OCI-LY1 (cell line): Measurements from ENCODE around the gene CIBAR2.

Experiments
- H2AFZ ChIP-seq: fragments of 200-600 bp; sonication (generic), shearing (Covaris generic); 2 replicates; pipeline ENCODE4 v1.6.0; 2014; ENCODE audit warnings: antibody characterized with exemption, mild to moderate bottlenecking, low read length
- H3F3A ChIP-seq: fragments of 200-600 bp; sonication (generic), shearing (Covaris generic); 2 replicates; pipeline ENCODE4 v1.6.0; 2014; ENCODE audit warnings: mild to moderate bottlenecking, antibody characterized with exemption, low read length, moderate library complexity; ENCODE audit not compliant: insufficient read depth
- H3K27ac ChIP-seq: fragments of 200-600 bp; sonication (generic); 2 replicates; pipeline ENCODE4 v1.5.1; 2014; ENCODE audit warnings: low read length, mixed run types, mild to moderate bottlenecking, low read depth; ENCODE audit not compliant: poor library complexity, severe bottlenecking
- H3K27me3 ChIP-seq: fragments of 200-600 bp; sonication (generic); 2 replicates; pipeline ENCODE4 v1.6.0; 2014; ENCODE audit warnings: antibody characterized with exemption, mild to moderate bottlenecking, low read length, moderate library complexity; ENCODE audit not compliant: insufficient read depth
- H3K36me3 ChIP-seq: fragments of 200-600 bp; sonication (generic); 2 replicates; pipeline ENCODE4 v1.6.1; 2014; ENCODE audit warnings: mild to moderate bottlenecking, antibody characterized with exemption, low read length, moderate library complexity, mixed read lengths; ENCODE audit not compliant: insufficient read depth
- H3K4me1 ChIP-seq: fragments of 200-600 bp; sonication (generic); 2 replicates; pipeline ENCODE4 v1.5.1; 2014; ENCODE audit warnings: mild to moderate bottlenecking, low read length, moderate library complexity; ENCODE audit not compliant: insufficient read depth, severe bottlenecking
- H3K4me2 ChIP-seq: fragments of 200-600 bp; sonication (generic), shearing (Covaris generic); 2 replicates; pipeline ENCODE4 v1.6.1; 2014; ENCODE audit warnings: low read length
- H3K4me3 ChIP-seq: fragments of 200-600 bp; sonication (generic); 2 replicates; pipeline ENCODE4 v1.5.1; 2014; ENCODE audit warnings: low read length, low read depth, mild to moderate bottlenecking, mixed read lengths; ENCODE audit not compliant: poor library complexity, severe bottlenecking
- H3K79me2 ChIP-seq: fragments of 200-600 bp; shearing (Covaris generic); 2 replicates; pipeline ENCODE4 v1.6.1; 2016; ENCODE audit warnings: mixed run types, low read length, mixed read lengths; ENCODE audit not compliant: insufficient read depth
- H3K9ac ChIP-seq: fragments of 200-600 bp; sonication (generic), shearing (Covaris generic); 2 replicates; pipeline ENCODE4 v1.6.1; 2014; ENCODE audit warnings: mild to moderate bottlenecking, low read length, mixed read lengths
- H3K9me2 ChIP-seq: fragments of 200-600 bp; sonication (generic), shearing (Covaris generic); 2 replicates; pipeline ENCODE4 v1.6.1; 2014; ENCODE audit warnings: low read depth, mild to moderate bottlenecking, low read length, mixed read lengths
- H3K9me3 ChIP-seq: fragments of 200-600 bp; shearing (Covaris generic); 2 replicates; pipeline ENCODE4 v1.6.1; 2014; ENCODE audit warnings: low read length, mixed read lengths
- H4K20me1 ChIP-seq: fragments of 200-600 bp; sonication (generic), shearing (Covaris generic); 2 replicates; pipeline ENCODE4 v1.6.0; 2016; ENCODE audit warnings: mild to moderate bottlenecking, low read length; ENCODE audit not compliant: insufficient read depth
- EZH2 ChIP-seq: fragments of 200-600 bp; sonication (generic), shearing (Covaris generic); IDR thresholded peaks from 2 replicates; pipeline ENCODE4 v1.8.0; 2017; ENCODE audit warnings: borderline replicate concordance, mixed run types, mild to moderate bottlenecking, antibody characterized with exemption, low read length, moderate library complexity, mixed read lengths
- TF ChIP-seq, protein P1 (sequence below): fragments of 200-600 bp; sonication (generic), shearing (Covaris generic); IDR thresholded peaks from 2 replicates; pipeline ENCODE4 v1.5.1; 2017; ENCODE audit warnings: mild to moderate bottlenecking, antibody characterized with exemption, low read length, moderate library complexity, mixed read lengths

The CIBAR2 gene

DNA sequence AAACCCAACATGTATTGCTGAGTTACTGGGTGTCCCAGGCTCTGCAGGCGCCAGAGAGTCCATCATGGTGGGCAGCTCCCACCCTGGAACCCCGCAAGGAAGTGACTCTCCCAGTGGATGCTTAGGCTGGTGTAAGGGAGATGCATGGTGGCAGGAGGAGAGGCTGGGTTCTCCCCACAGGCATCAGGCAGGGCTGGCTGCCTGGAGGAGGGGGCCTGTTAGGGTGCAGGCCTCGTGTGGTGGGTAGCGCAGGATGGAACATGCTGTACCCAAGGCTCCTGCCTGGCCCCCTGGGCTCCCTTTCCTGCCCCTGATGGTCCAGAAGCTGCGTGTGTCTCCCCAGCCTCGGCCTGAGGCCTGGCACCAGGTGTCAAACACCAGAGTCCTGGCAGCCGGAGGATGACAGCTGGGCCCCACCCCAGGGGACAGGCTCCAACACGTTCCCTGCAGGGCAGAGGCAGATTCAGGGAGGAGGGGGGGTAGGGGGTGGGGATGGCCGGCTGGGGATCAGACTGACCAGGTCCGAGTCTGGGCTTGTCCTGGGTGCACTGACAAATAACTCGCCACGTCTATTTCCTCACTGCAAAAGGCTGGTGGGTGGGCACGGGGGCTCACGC lies 40.2 kb upstream of the CIBAR2 start:
- Histone ChIP-seq H3K9ac (no peak overlapping the region), H2AFZ (no peak overlapping the region), H3K36me3 (no peaks in the 10 kb centered on the region), H3K4me3 (no peak overlapping the region), H3K4me1 (no peaks in the 10 kb centered on the region), H3F3A (no peaks in the 10 kb centered on the region), H3K9me2 (no peaks in the 10 kb centered on the region), H3K4me2 (no peak overlapping the region), H3K27me3 (no peaks in the 10 kb centered on the region), H4K20me1 (no peaks in the 10 kb centered on the region), H3K9me3 (no peaks in the 10 kb centered on the region), H3K79me2 (no peaks in the 10 kb centered on the region), H3K27ac (no peak overlapping the region)
- TF ChIP-seq, protein P1, sequence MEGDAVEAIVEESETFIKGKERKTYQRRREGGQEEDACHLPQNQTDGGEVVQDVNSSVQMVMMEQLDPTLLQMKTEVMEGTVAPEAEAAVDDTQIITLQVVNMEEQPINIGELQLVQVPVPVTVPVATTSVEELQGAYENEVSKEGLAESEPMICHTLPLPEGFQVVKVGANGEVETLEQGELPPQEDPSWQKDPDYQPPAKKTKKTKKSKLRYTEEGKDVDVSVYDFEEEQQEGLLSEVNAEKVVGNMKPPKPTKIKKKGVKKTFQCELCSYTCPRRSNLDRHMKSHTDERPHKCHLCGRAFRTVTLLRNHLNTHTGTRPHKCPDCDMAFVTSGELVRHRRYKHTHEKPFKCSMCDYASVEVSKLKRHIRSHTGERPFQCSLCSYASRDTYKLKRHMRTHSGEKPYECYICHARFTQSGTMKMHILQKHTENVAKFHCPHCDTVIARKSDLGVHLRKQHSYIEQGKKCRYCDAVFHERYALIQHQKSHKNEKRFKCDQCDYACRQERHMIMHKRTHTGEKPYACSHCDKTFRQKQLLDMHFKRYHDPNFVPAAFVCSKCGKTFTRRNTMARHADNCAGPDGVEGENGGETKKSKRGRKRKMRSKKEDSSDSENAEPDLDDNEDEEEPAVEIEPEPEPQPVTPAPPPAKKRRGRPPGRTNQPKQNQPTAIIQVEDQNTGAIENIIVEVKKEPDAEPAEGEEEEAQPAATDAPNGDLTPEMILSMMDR: no peak
- TF ChIP-seq EZH2: no peak

DNA sequence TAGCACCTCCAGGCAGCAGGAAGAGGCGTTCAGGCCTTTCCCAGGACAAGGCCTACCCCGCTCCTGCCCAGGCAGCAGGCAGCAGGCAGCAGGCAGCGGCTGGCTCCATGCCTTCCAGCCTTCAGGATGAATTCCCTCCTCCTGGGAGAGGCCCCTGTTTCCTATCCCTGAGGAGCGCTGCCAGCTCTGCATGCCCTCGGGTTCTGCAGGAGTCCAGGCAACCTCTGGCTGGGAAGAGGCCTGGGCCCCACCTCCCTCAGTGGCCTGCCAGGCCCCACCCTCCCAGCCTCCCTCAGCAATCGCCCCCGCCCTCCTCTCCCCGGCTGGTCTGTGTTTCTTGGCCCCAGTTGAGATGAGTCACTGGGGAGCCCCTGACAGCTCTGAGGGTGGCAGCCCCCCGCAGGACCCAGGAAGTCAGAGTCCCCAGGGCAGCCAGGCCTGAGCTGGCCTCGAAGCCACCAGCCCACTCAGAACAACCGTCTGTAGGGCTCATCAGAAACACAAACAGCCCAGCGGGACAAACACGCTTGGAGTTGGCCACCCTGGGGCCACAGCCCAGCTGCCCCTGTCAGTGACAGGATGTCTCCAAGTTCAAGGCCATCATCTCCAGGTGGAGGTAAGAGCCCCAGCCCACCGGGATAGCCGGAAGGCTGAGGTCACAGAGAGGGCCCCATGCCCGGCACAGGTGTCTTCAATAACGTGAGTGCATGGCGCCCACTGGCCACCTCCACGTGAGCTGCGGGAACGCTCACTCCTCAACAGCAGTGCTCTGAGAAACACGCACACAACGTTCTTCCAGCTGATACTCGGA lies 39.5 kb upstream of the CIBAR2 start:
- Histone ChIP-seq H3K9me2 (no peaks in the 10 kb centered on the region), H3K27ac (no peak overlapping the region), H3K27me3 (no peaks in the 10 kb centered on the region), H3K36me3 (no peaks in the 10 kb centered on the region), H2AFZ (no peak overlapping the region), H3K9ac (no peak overlapping the region), H4K20me1 (no peaks in the 10 kb centered on the region), H3K4me3 (no peak overlapping the region), H3F3A (no peaks in the 10 kb centered on the region), H3K4me2 (no peak overlapping the region), H3K4me1 (no peaks in the 10 kb centered on the region), H3K79me2 (no peaks in the 10 kb centered on the region), H3K9me3 (no peaks in the 10 kb centered on the region)
- TF ChIP-seq, protein P1: no peak
- TF ChIP-seq EZH2: no peak

DNA sequence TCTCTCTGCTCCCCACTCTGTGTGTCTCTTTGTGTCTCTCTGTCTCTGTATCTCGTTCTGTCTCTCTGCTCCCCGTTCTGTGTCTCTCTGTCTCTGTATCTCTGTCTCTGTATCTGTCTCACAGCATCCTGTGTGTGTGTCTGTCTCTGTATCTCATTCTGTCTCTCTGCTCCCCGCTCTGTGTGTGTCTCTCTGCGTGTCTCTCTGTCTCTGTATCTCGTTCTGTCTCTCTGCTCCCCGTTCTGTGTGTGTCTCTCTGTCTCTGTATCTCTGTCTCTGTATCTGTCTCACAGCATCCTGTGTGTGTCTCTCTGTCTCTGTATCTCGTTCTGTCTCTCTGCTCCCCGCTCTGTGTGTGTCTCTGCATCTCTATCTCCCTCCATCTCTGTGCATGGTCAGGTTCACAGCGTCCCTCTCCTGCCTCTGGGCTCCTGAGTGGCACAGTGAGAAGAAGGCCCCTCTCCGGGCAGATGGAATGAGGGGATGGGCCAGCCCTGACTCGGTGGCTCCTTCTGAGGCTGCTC lies 38.9 kb upstream of the CIBAR2 start:
- Histone ChIP-seq H3K36me3 (no peaks in the 10 kb centered on the region), H3K4me1 (no peaks in the 10 kb centered on the region), H3K27me3 (no peaks in the 10 kb centered on the region), H3K9me2 (no peaks in the 10 kb centered on the region), H3F3A (no peaks in the 10 kb centered on the region), H4K20me1 (no peaks in the 10 kb centered on the region), H3K27ac (no peak overlapping the region), H3K9me3 (no peaks in the 10 kb centered on the region), H3K79me2 (no peaks in the 10 kb centered on the region), H2AFZ (no peak overlapping the region), H3K9ac (no peak overlapping the region), H3K4me2 (no peak overlapping the region), H3K4me3 (no peak overlapping the region)
- TF ChIP-seq, protein P1: no peak
- TF ChIP-seq EZH2: no peak
